HepG2 (cell line): ENCODE results near the gene KIAA1217. TPM values are rescaled to one million over a fixed set of nuclear protein-coding genes. Genes with fewer than 3 reads are reported as not detected.
"Not testable (repeated sequence)": the region's sequence is repeated elsewhere in the genome, so short reads cannot be mapped to it uniquely, and the experiment has no call there.

Experiments
- ATAC-seq: fragments of 200-7000 bp; cut with Tn5 transposase; 3 replicates; pipeline ENCODE4 v1.9.1; 2020; ENCODE audit warnings: mild to moderate bottlenecking, moderate library complexity
- BruUV-seq: library from RNA; stranded (reverse); fragments of 400-500 nt; replicated peaks from 2 replicates; lab custom pipeline; 2021; lab: Mats Ljungman, UMichigan
- CTCF ChIA-PET: fragments of 300-600 bp; formaldehyde crosslinking; extraction: SDS; loops from one replicate; lab custom pipeline; 2021; ENCODE audit warnings: low total read pairs, inconsistent platforms, low intra/inter-chr PET ratio; lab: Yijun Ruan, JAX
- POLR2A ChIA-PET: fragments of 350-600 bp; sonication (Branson Sonifier 250); formaldehyde crosslinking; loops from one replicate; lab custom pipeline; 2020; ENCODE audit warnings: antibody characterized with exemption, inconsistent platforms; lab: Yijun Ruan, JAX
- DNase-seq: peaks from one replicate; pipeline ENCODE4 v3.0.0-alpha.2; 2015; ENCODE audit warnings: low spot score
- FAIRE-seq: peaks from 3 replicates; lab custom pipeline; 2011; peaks lifted over from hg19 to GRCh38; lab: Jason Lieb, UNC
- H2AFZ ChIP-seq: one replicate; pipeline ENCODE4 v1.6.1; 2011; ENCODE audit warnings: low read length, inconsistent platforms
- H3K27ac ChIP-seq: fragments of 300-600 bp; 3 replicates; pipeline ENCODE4 v1.8.0; 2011; ENCODE audit warnings: mixed run types, mild to moderate bottlenecking, mixed read lengths, low read length, inconsistent platforms; ENCODE audit not compliant: insufficient read depth; ENCODE audit errors: extremely low read length
- H3K27me3 ChIP-seq, 2 experiments: fragments of 200-600 bp in 1 of 2; 2 replicates in 1 of 2; 3 replicates in 1 of 2; pipeline versions ENCODE4 v1.6.0 to v1.8.0; 2011; ENCODE audit warnings: low read length in 2 of 2, mild to moderate bottlenecking in 2 of 2, moderate library complexity in 2 of 2, inconsistent platforms in 1 of 2; ENCODE audit not compliant: insufficient read depth in 2 of 2, control insufficient read depth in 1 of 2
- H3K36me3 ChIP-seq, 2 experiments: fragments of 200-600 bp in 1 of 2; replicated peaks in 1 of 2; 2 replicates in 1 of 2; 3 replicates in 1 of 2; pipeline versions ENCODE4 v1.5.1 to v1.8.0; 2011; ENCODE audit warnings: low read length in 2 of 2, inconsistent platforms in 1 of 2; ENCODE audit not compliant: insufficient read depth in 2 of 2, control insufficient read depth in 1 of 2
- H3K4me1 ChIP-seq: 2 replicates; pipeline ENCODE4 v1.5.1; 2012; ENCODE audit warnings: low read length, inconsistent platforms; ENCODE audit not compliant: insufficient read depth
- H3K4me2 ChIP-seq: 2 replicates; pipeline ENCODE4 v1.6.0; 2011; ENCODE audit warnings: low read depth, low read length, inconsistent platforms
- H3K4me3 ChIP-seq, 3 experiments: fragments of 200-600 bp in 1 of 3; sonication (generic), shearing (Covaris generic) in 1 of 3; replicated peaks in 1 of 3; 2 replicates each; pipeline ENCODE4 v1.5.1; 2011 to 2016; ENCODE audit warnings: low read length in 3 of 3, inconsistent platforms in 2 of 3, low read depth in 2 of 3, mild to moderate bottlenecking in 2 of 3, control low read depth in 1 of 3, mixed read lengths in 1 of 3; ENCODE audit not compliant: insufficient read depth in 1 of 3
- H3K79me2 ChIP-seq: one replicate; pipeline ENCODE4 v1.6.1; 2011; ENCODE audit warnings: low read length, inconsistent platforms; ENCODE audit not compliant: insufficient read depth
- H3K9ac ChIP-seq: 2 replicates; pipeline ENCODE4 v1.6.0; 2011; ENCODE audit warnings: mild to moderate bottlenecking, low read depth, low read length, inconsistent platforms; ENCODE audit not compliant: insufficient read depth
- H3K9me3 ChIP-seq: 2 replicates; pipeline ENCODE4 v1.5.1; 2012; ENCODE audit warnings: mild to moderate bottlenecking, low read length
- H4K20me1 ChIP-seq: 2 replicates; pipeline ENCODE4 v1.6.0; 2011; ENCODE audit warnings: inconsistent platforms, mild to moderate bottlenecking, low read length, moderate library complexity; ENCODE audit not compliant: insufficient read depth
- DNMT3B ChIP-seq: conservative IDR thresholded peaks from 2 replicates; pipeline ENCODE4 v1.6.1; 2016; ENCODE audit warnings: missing biosample characterization, control low read depth
- ERF ChIP-seq: IDR thresholded peaks from 2 replicates; pipeline ENCODE4 v1.6.1; 2018; ENCODE audit warnings: missing biosample characterization, missing genetic modification reagents
- IRF9 ChIP-seq: sonication (generic); formaldehyde crosslinking; IDR thresholded peaks from 2 replicates; pipeline ENCODE4 v1.8.0; 2022; ENCODE audit warnings: missing genetic modification reagents, mild to moderate bottlenecking, borderline replicate concordance
- NR3C1 ChIP-seq: sonication (generic); formaldehyde crosslinking; IDR thresholded peaks from 2 replicates; pipeline ENCODE4 v1.4.0; 2020; ENCODE audit warnings: missing genetic modification reagents
- SALL2 ChIP-seq: sonication (generic); formaldehyde crosslinking; IDR thresholded peaks from 2 replicates; pipeline ENCODE4 v1.8.1; 2023; ENCODE audit warnings: mild to moderate bottlenecking, missing genetic modification reagents, inconsistent platforms
- TCF7 ChIP-seq: sonication (generic); IDR thresholded peaks from 2 replicates; pipeline ENCODE4 v1.6.1; 2016; ENCODE audit warnings: antibody characterized with exemption, low read depth
- ZFP82 ChIP-seq: sonication (generic); formaldehyde crosslinking; IDR thresholded peaks from 2 replicates; pipeline ENCODE4 v1.5.1; 2020; ENCODE audit warnings: mild to moderate bottlenecking, missing genetic modification reagents, borderline replicate concordance
- ZNF121 ChIP-seq: sonication (generic); formaldehyde crosslinking; IDR thresholded peaks from 2 replicates; pipeline ENCODE4 v1.5.0; 2020; ENCODE audit warnings: mild to moderate bottlenecking, missing genetic modification reagents
- ZNF430 ChIP-seq: sonication (generic); formaldehyde crosslinking; IDR thresholded peaks from 2 replicates; pipeline ENCODE4 v1.9.0; 2021; ENCODE audit warnings: mild to moderate bottlenecking, missing genetic modification reagents
- ZNF766 ChIP-seq: sonication (generic); formaldehyde crosslinking; IDR thresholded peaks from 2 replicates; pipeline ENCODE4 v1.5.0; 2020; ENCODE audit warnings: missing genetic modification reagents, borderline replicate concordance
- ZNF841 ChIP-seq: sonication (generic); formaldehyde crosslinking; IDR thresholded peaks from 2 replicates; pipeline ENCODE4 v1.8.1; 2023; ENCODE audit warnings: missing genetic modification reagents, borderline replicate concordance
- ZZZ3 ChIP-seq: sonication (generic); formaldehyde crosslinking; IDR thresholded peaks from 2 replicates; pipeline ENCODE4 v1.4.0; 2020; ENCODE audit warnings: missing genetic modification reagents, mild to moderate bottlenecking, borderline replicate concordance
- in situ Hi-C: cut with HindIII; loops from 2 replicates; pipeline ENCODE4 v1.10.0; 2017; ENCODE audit warnings: low pct_unique_long_range_greater_than_20kb; ENCODE audit not compliant: extremely low pct_ligation_motif_present
- intact Hi-C: fragments of 100-400 bp; cut with micrococcal nuclease; formaldehyde crosslinking; loops from one replicate; pipeline ENCODE4 v1.10.0; 2022; ENCODE audit not compliant: unreplicated experiment
- polyA plus RNA-seq, 8 experiments: library from polyadenylated mRNA; depleted of rRNA in 3 of 8; stranded (reverse) in 7 of 8; unstranded in 1 of 8; fragments of >200 nt; fragmentation: Illumina TruSeq in 4 of 8; extraction: Trizol in 4 of 8; gene quantifications; 2 replicates each; pipeline versions ENCODE4 v1.2.1 to v1.2.3, GENCODE V29; 2011 to 2016; ENCODE audit warnings: low read depth in 4 of 8, missing spikeins in 1 of 8, mixed read lengths in 1 of 8; ENCODE audit not compliant: insufficient read depth in 1 of 8
- total RNA-seq, 5 experiments: library from RNA; depleted of rRNA; stranded (reverse); fragments of >200 nt; fragmentation: Illumina TruSeq; extraction: Trizol; gene quantifications; 2 replicates each; pipeline ENCODE4 v1.2.3, GENCODE V29; 2016; ENCODE audit warnings: low read depth in 1 of 5

Gene KIAA1217
- total and polyA plus RNA-seq, 2 of the 13 experiments (the other 11 are each of a cell fraction or from before 2014, with no cell fraction given) = 4.6 to 10.9 TPM

GRCh38 chr10:24481241-24481640 is 272.3 kb downstream of the KIAA1217 start (continued):
- TF ChIP-seq IRF9 (CRISPR knock-in tag) = no peak
- no peak for TF ChIP-seq ZZZ3
- no peak for TF ChIP-seq ZNF430 (CRISPR knock-in tag)
- no peak for TF ChIP-seq SALL2 (CRISPR knock-in tag)
- no peak for TF ChIP-seq ERF (CRISPR knock-in tag)
- no peak for TF ChIP-seq DNMT3B (CRISPR knock-in tag)
- TF ChIP-seq ZNF841 = no peak
- TF ChIP-seq ZFP82 (CRISPR knock-in tag) = no peak
- no peak for TF ChIP-seq ZNF766 (CRISPR knock-in tag)
- TF ChIP-seq NR3C1 (CRISPR knock-in tag) = no peak
- TF ChIP-seq TCF7 = no peak
- TF ChIP-seq, all 625 proteins: peak for 0

- H2AFZ ChIP-seq, ATAC-seq, H3K4me1 ChIP-seq, H3K4me3 ChIP-seq, H3K4me2 ChIP-seq, H3K27me3 ChIP-seq, POLR2A ChIA-PET, FAIRE-seq, H4K20me1 ChIP-seq, DNase-seq, H3K9me3 ChIP-seq, in situ Hi-C loops, H3K79me2 ChIP-seq, CTCF ChIA-PET, intact Hi-C loops, H3K9ac ChIP-seq, BruUV-seq, H3K27ac ChIP-seq: not testable (repeated sequence)
- TF ChIP-seq ZNF121 = peak; percentile 36; the same call in 1 of the 2 replicates
- H3K36me3 ChIP-seq = peaks cover 4 to 21% of the 10 kb centered on the region in 2 experiments
Measured at GRCh38 chr10:24482713-24483112, 273.8 kb downstream of the KIAA1217 start.
